ENCODE results near the gene BCR.

The BCR gene

DNA sequence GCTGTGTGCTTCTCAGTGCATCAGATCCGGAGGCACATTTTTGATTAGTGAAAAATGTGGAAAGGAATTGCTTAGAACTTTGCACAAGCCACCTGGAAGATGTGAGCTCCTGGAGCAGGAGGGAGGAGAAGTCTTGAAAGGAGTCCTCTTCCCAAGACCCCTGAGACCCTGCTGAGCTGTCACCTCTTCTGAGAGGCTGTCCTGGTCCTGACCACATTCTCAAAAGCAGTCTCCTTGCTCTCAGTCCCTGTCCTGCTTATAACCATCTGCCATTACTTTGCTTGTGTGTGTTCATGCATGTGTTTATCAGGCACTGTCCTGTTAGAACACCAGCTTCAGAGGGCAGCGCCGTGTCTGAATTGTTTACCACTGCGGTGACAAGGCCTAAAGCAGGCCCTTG lies 86.5 kb downstream of the BCR start:
- no peak for DNase-seq

DNA sequence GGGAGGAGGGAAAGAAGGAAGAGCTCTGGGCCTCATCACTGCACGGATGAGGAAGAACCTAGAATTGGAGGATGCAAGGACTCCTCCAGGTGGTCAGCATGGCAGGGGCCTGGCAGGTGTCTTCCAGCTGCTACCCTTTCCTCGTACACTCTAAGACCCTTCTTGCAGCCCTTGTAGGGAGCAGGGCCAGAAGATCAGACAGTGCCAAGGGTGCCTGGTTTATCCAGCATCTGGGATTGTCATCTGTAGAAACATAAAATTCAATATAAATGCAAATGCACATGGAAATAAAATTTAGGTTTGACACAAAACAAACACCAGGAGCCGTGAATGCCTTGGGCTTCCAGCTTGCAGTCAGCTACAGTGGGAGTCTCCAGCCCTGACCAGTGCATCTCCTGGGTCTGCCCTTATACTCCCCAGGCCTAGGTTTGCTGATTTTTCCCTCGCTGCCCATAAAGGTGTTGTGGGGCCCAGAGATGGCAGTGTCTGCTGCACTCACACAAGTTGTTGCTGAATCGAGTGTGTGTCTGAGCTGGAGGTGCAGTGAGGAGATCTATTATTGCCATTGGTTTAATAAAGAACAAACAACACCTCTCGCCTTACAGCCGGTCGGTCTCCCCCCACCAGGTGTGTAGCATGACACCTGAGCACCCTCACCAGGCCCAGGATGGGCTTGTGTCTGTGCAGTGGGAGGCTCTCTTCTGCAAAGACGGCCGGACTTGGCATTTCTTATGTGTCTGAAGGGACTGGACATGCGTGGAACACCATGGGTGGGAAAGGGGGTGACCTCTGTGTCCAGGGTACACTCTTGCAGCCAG lies 87.1 kb downstream of the BCR start:
- DNase-seq: no peak

DNA sequence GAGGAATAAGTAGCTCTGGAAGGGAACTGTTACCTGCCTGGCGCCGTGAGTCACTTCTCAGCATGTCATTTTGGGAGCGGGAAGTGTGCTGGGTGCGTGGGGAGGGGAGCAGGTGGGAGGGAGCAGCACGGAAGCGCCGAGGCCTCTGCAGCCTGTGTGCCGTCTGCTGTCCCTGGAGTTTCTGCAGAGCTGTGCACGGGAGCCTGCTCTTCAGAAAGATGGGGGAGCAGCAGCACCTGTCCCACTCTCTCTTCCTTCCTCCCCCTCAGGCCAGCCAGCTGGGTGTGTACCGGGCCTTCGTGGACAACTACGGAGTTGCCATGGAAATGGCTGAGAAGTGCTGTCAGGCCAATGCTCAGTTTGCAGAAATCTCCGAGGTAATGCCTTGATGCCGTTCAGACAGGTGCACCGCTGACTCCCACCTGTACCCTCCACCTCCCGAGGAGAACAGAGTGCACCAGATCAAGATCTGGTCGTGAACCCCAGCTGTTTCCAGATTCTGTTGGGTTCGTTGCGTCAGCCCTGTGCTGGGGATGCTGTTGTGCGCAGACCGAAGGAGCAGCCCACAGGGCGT lies 87.9 kb downstream of the BCR start:
- no peak for DNase-seq

GRCh38 chr22:23268877-23269276 lies 88.6 kb downstream of the BCR start:
- no peak for DNase-seq

DNA sequence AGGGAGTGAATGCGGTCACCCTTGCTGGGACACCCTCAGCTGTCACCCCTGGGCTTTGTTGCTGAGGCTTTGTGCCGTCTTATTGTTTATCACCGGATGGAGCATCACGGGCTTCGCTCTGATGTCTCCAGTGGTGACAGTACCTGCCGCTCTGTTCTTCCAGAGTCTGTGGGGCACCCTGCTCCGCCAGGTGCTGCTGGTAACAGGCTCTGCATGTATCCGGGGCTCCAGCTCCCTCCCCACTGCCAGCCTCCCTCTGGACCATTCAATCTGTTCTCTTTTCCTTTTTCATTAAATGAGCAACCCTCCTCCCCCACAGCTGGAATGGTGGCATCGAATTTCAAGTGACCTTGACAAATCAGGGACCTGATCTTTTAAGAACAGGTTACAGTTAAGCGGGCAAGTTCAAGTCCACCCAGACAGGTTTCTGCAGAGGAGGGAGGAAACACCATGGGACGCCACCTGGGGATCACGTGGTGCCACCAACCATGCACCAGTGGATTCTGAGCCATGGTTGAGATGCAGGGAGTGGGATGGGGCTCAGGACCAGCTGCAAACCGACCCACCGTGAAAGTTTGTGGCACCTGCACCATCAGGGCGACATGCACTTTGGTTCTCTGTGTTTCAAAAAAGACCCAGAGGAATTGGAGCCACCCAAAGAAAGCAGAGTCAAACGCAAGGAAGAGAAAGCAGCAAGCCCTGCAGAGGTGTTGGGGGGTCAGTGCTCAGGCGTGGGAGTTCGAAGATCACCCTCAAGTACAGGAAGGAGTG lies 89.3 kb downstream of the BCR start:
- no peak for DNase-seq

- DNase-seq: no peak
Observed at GRCh38 chr22:23270212-23270733, 90.0 kb downstream of the BCR start.

DNA sequence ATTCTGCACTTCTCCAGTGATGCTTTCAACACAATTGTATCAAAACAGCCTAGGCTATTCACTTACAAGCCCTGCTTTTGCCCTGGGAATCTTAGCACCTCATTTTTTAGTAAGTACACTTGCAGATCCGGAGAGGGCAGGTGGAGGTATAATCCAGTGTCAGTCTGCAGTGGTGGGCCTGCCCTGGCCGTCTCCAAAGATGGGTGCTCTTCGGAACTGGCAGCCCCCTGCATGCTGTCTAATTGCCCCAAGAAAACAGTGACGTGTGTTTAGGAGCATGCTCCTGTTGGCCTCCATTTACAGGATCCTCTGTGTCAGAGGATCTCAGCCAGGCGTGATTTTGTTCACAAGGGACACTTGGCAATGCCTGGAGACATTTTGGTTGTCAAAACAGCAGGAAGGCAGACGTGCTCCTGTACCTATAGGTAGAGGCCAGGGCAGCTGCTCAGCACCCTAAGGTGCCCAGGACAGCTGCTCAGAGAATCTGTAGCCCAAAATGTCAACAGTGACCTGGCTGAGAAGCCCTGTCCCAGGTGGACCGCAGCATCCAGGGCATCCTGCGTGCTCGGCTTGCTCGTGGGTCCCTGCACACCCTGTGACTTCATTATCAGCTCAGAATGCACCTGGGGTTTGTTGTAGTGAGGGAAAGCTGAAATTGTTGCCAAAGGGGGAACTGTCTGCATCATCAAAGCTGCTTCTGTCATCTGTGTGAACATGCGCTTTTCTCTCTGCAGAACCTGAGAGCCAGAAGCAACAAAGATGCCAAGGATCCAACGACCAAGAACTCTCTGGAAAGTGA lies 90.7 kb downstream of the BCR start:
- no peak for DNase-seq

DNA sequence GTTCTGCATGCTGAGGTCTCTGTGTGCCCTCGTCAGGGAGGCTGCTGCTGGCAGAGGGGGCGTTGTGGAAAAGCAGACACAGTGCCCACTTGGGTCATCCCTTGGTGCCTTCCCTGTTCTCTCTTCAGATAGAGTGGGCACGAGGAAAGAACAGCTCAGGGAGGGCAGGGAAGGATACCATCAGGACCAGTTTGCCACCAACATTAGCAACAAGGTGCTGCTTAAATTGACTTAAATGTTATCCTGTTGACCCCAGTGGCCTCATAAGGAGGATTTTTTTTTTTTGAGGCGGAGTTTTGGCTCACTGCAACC lies 91.2 kb downstream of the BCR start:
- no peak for DNase-seq

DNA sequence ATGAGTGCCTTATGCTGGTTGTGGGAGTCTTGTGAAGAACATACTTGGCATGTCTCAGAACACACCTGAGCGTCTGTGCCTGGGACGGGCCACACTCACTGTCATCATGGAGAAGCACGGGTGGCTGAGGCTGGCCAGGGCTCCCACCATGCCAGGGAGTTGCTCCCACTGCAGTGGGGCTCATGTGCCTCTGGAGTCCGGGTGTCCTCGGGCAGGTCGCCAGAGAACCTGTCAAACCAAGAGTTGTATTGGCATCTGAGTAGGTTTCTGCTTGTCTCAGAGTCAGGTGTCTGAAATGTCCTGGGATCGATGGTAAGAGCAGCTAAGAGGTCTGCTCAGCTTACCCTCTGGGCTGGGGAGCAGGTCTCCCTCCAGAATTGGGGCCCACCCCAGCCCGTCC lies 92.1 kb downstream of the BCR start:
- no peak for DNase-seq

- no peak for DNase-seq
Observed at GRCh38 chr22:23272834-23273233, 92.5 kb downstream of the BCR start.

DNA sequence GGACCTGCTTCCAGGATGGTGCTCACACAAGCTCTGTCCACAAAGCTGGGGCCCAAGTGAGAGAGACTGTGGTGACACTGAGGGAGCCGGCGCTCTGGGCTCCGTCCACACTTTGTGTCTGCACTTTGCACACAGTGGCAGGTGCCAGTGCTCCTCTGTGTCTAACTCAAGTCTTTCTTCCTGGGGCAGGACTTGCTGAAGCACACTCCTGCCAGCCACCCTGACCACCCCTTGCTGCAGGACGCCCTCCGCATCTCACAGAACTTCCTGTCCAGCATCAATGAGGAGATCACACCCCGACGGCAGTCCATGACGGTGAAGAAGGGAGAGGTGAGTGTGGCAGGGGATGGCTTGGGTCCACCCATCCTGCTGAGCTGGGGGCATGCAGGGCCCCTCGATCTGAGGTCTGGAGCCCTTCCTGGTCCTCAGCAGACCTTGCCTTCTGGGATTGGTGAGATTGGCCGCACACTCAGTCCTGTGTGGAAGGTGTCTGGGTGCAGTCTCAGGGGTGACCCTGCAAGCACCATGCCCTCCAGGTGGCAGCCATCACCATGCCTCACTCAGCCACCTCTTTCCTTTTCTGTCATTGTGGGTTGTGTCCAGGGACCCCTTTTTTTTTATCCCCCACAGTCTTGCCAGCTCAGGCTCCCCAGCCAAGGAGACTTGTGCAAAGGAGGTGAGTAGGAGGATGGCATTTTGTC lies 93.3 kb downstream of the BCR start:
- no peak for DNase-seq

DNA sequence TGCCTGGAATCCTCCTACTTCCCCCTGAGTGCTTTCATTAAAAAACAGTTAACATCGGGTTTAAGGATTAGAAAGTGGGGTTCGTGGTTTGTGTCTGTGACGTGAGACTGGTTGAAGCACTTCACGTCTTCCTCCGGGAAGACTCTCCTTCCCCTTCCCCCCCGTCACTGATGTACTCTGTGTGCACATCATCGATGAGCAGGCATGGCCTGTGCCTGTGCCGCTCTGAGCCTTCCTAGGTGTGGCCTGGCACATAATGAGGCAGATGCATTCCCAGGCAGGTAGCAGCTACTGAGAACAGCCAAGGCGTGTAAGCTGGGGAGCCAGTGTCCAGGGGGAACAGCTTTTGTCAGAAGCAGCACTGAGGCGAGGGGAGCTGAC lies 93.8 kb downstream of the BCR start:
- no peak for DNase-seq

GRCh38 chr22:23274891-23275694 lies 94.8 kb downstream of the BCR start:
- DNase-seq: no peak

DNA sequence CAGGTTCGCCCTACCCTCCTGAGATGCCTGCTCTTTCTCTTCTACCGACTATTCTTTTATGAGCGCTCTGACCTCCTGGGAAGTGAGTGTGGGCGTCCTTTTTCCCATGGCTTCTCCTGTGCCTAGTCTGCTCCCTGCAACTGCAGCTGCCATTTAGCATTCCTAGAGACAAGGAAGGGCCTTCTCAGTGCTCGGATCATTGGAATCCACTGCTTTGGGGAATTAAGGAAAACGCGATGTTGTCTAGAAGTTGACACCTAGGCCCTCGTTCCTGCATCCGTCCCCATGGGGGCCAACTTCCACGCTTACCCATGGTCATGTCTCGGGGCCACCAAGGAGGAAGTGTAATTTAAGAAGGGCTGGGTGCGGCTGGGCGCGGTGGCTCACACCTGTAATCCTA lies 95.4 kb downstream of the BCR start:
- no peak for DNase-seq

- no peak for DNase-seq
Observed at GRCh38 chr22:23276656-23277582, 96.6 kb downstream of the BCR start.

- no peak for DNase-seq
Observed at GRCh38 chr22:23277583-23278295, 97.4 kb downstream of the BCR start.

- no peak for DNase-seq
Observed at GRCh38 chr22:23278883-23279675, 98.8 kb downstream of the BCR start.

- no peak for DNase-seq
Observed at GRCh38 chr22:23279781-23280180, 99.5 kb downstream of the BCR start.
